Measurements from ENCODE around the gene ARMCX1. TPM values are rescaled to one million over a fixed set of nuclear protein-coding genes. Genes with fewer than 3 reads are reported as not detected.
"Not testable (repeated sequence)": the region's sequence is repeated elsewhere in the genome, so short reads cannot be mapped to it uniquely, and the experiment has no call there.

ARMCX1 gene
- total RNA-seq, 1 donor: 52.0 TPM

DNA sequence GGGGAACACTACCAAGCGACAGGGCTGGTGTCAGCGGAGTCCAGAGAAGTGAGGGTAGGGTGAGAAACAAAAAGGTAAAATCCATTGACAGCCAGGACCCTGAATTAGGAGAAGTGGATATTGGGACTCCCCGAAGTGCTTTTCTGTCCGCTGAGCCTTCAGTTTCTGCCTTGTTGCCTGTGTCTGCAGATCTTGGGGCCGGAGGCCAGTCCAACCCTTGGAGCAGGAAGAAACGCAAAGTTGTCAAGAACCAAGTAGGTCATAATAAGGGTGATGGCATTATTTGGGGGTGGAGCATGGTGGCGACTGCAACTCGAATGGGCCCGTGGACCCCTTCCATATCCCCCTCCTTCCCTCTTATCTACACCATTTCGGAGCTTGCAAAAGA lies 1.0 kb downstream of the ARMCX1 start:
- DNase-seq (ENCODE audit: low read depth): no peak
- peak overlapping the region; percentile 77 for H3K4me3 ChIP-seq (ENCODE audit: low read depth, low read length)
- TF ChIP-seq CTCF (IDR thresholded peaks at IDR 0.05; ENCODE audit: insufficient read depth, low read length): no peak

DNA sequence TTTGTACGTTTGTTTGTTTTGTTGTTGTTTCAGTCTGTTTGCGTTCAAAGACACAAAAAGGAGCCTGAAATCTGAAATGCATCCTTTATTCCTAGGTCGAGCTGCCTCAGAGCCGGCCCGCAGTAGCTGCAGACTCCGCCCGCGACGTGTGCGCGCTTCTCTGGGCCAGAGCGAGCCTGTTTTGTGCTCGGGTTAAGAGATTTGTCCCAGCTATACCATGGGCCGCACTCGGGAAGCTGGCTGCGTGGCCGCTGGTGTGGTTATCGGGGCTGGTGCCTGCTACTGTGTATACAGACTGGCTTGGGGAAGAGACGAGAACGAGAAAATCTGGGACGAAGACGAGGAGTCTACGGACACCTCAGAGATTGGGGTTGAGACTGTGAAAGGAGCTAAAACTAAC lies 2.4 kb downstream of the ARMCX1 start:
- H3K4me3 ChIP-seq (ENCODE audit: low read depth, low read length): no peak overlapping the region
- no peak for DNase-seq (ENCODE audit: low read depth)
- no peak for TF ChIP-seq CTCF (IDR thresholded peaks at IDR 0.05; ENCODE audit: insufficient read depth, low read length)

GRCh38 chrX:101564651-101565050 lies 14.3 kb downstream of the ARMCX1 start:
- no peak for DNase-seq (ENCODE audit: low read depth)
- no peak overlapping the region for H3K4me3 ChIP-seq (ENCODE audit: low read depth, low read length)
- no peak for TF ChIP-seq CTCF (IDR thresholded peaks at IDR 0.05; ENCODE audit: insufficient read depth, low read length)

- peak; percentile 82 for DNase-seq (ENCODE audit: low read depth)
- H3K4me3 ChIP-seq (ENCODE audit: low read depth, low read length): no peak overlapping the region
- TF ChIP-seq CTCF (IDR thresholded peaks at IDR 0.05; ENCODE audit: insufficient read depth, low read length): peak; percentile 54
These were observed 45.5 kb downstream of the ARMCX1 start for GRCh38 chrX:101595739-101596419.

GRCh38 chrX:101599592-101599991 lies 49.2 kb downstream of the ARMCX1 start:
- DNase-seq (ENCODE audit: low read depth); H3K4me3 ChIP-seq (ENCODE audit: low read depth, low read length): not testable (repeated sequence)

- peak; percentile 62 for DNase-seq (ENCODE audit: low read depth)
- no peak for TF ChIP-seq CTCF (IDR thresholded peaks at IDR 0.05; ENCODE audit: insufficient read depth, low read length)
- no peak overlapping the region for H3K4me3 ChIP-seq (ENCODE audit: low read depth, low read length)
These were observed 51.7 kb downstream of the ARMCX1 start for GRCh38 chrX:101602077-101602476.

Other genes starting within 250 kb of the ARMCX1 start
- gene TIMM8A, start 201.8 kb upstream of the ARMCX1 start, total RNA-seq (ENCODE audit: low replicate concordance): 3.2 and 8.8 TPM in 2 replicates
- gene BTK, start 164.4 kb upstream of the ARMCX1 start, total RNA-seq (ENCODE audit: low replicate concordance): not detected in 2 replicates
- 1,088 and 1,131 TPM in 2 replicates for gene RPL36A, start 159.5 kb upstream of the ARMCX1 start, total RNA-seq (ENCODE audit: low replicate concordance)
- gene GLA, start 142.6 kb upstream of the ARMCX1 start, total RNA-seq (ENCODE audit: low replicate concordance): 18.8 and 19.6 TPM in 2 replicates
- 66.2 and 161 TPM in 2 replicates for gene HNRNPH2, start 142.3 kb upstream of the ARMCX1 start, total RNA-seq (ENCODE audit: low replicate concordance)
- gene ARMCX4, start 65.1 kb upstream of the ARMCX1 start, total RNA-seq (ENCODE audit: low replicate concordance): 4.0 and 25.4 TPM in 2 replicates
- 19.1 and 45.6 TPM in 2 replicates for gene ARMCX6, start 67.5 kb downstream of the ARMCX1 start, total RNA-seq (ENCODE audit: low replicate concordance)
- 69.4 and 146 TPM in 2 replicates for gene ARMCX3, start 72.6 kb downstream of the ARMCX1 start, total RNA-seq (ENCODE audit: low replicate concordance)
- 45.3 and 68.5 TPM in 2 replicates for gene ARMCX2, start 109.3 kb downstream of the ARMCX1 start, total RNA-seq (ENCODE audit: low replicate concordance)

Measured in fibroblast of the aortic adventitia (primary cell).